HepG2 (cell line): ENCODE results near the gene ZNF618. TPM values are rescaled to one million over a fixed set of nuclear protein-coding genes. Genes with fewer than 3 reads are reported as not detected.

Experiments used
- ATAC-seq: fragments of 200-7000 bp; cut with Tn5 transposase; 3 replicates; pipeline ENCODE4 v1.9.1; 2020; ENCODE audit warnings: mild to moderate bottlenecking, moderate library complexity
- BruUV-seq: library from RNA; stranded (reverse); fragments of 400-500 nt; replicated peaks from 2 replicates; lab custom pipeline; 2021; lab: Mats Ljungman, UMichigan
- CTCF ChIA-PET: fragments of 300-600 bp; formaldehyde crosslinking; extraction: SDS; loops from one replicate; lab custom pipeline; 2021; ENCODE audit warnings: low total read pairs, inconsistent platforms, low intra/inter-chr PET ratio; lab: Yijun Ruan, JAX
- POLR2A ChIA-PET: fragments of 350-600 bp; sonication (Branson Sonifier 250); formaldehyde crosslinking; loops from one replicate; lab custom pipeline; 2020; ENCODE audit warnings: antibody characterized with exemption, inconsistent platforms; lab: Yijun Ruan, JAX
- DNase-seq: peaks from one replicate; pipeline ENCODE4 v3.0.0-alpha.2; 2015; ENCODE audit warnings: low spot score
- FAIRE-seq: peaks from 3 replicates; lab custom pipeline; 2011; peaks lifted over from hg19 to GRCh38; lab: Jason Lieb, UNC
- H2AFZ ChIP-seq: one replicate; pipeline ENCODE4 v1.6.1; 2011; ENCODE audit warnings: low read length, inconsistent platforms
- H3K27ac ChIP-seq: fragments of 300-600 bp; 3 replicates; pipeline ENCODE4 v1.8.0; 2011; ENCODE audit warnings: mixed run types, mild to moderate bottlenecking, mixed read lengths, low read length, inconsistent platforms; ENCODE audit not compliant: insufficient read depth; ENCODE audit errors: extremely low read length
- H3K27me3 ChIP-seq, 2 experiments: fragments of 200-600 bp in 1 of 2; 2 replicates in 1 of 2; 3 replicates in 1 of 2; pipeline versions ENCODE4 v1.6.0 to v1.8.0; 2011; ENCODE audit warnings: low read length in 2 of 2, mild to moderate bottlenecking in 2 of 2, moderate library complexity in 2 of 2, inconsistent platforms in 1 of 2; ENCODE audit not compliant: insufficient read depth in 2 of 2, control insufficient read depth in 1 of 2
- H3K36me3 ChIP-seq, 2 experiments: fragments of 200-600 bp in 1 of 2; replicated peaks in 1 of 2; 2 replicates in 1 of 2; 3 replicates in 1 of 2; pipeline versions ENCODE4 v1.5.1 to v1.8.0; 2011; ENCODE audit warnings: low read length in 2 of 2, inconsistent platforms in 1 of 2; ENCODE audit not compliant: insufficient read depth in 2 of 2, control insufficient read depth in 1 of 2
- H3K4me1 ChIP-seq: 2 replicates; pipeline ENCODE4 v1.5.1; 2012; ENCODE audit warnings: low read length, inconsistent platforms; ENCODE audit not compliant: insufficient read depth
- H3K4me2 ChIP-seq: 2 replicates; pipeline ENCODE4 v1.6.0; 2011; ENCODE audit warnings: low read depth, low read length, inconsistent platforms
- H3K4me3 ChIP-seq, 3 experiments: fragments of 200-600 bp in 1 of 3; sonication (generic), shearing (Covaris generic) in 1 of 3; replicated peaks in 1 of 3; 2 replicates each; pipeline ENCODE4 v1.5.1; 2011 to 2016; ENCODE audit warnings: low read length in 3 of 3, inconsistent platforms in 2 of 3, low read depth in 2 of 3, mild to moderate bottlenecking in 2 of 3, control low read depth in 1 of 3, mixed read lengths in 1 of 3; ENCODE audit not compliant: insufficient read depth in 1 of 3
- H3K79me2 ChIP-seq: one replicate; pipeline ENCODE4 v1.6.1; 2011; ENCODE audit warnings: low read length, inconsistent platforms; ENCODE audit not compliant: insufficient read depth
- H3K9ac ChIP-seq: 2 replicates; pipeline ENCODE4 v1.6.0; 2011; ENCODE audit warnings: mild to moderate bottlenecking, low read depth, low read length, inconsistent platforms; ENCODE audit not compliant: insufficient read depth
- H3K9me3 ChIP-seq: 2 replicates; pipeline ENCODE4 v1.5.1; 2012; ENCODE audit warnings: mild to moderate bottlenecking, low read length
- H4K20me1 ChIP-seq: 2 replicates; pipeline ENCODE4 v1.6.0; 2011; ENCODE audit warnings: inconsistent platforms, mild to moderate bottlenecking, low read length, moderate library complexity; ENCODE audit not compliant: insufficient read depth
- CBFB ChIP-seq: sonication (generic); formaldehyde crosslinking; IDR thresholded peaks from 2 replicates; pipeline ENCODE4 v1.4.0; 2020; ENCODE audit warnings: missing genetic modification reagents
- CHD2 ChIP-seq: IDR thresholded peaks from 2 replicates; pipeline ENCODE4 v1.6.1; 2011; ENCODE audit warnings: low read depth, low read length, improper control_type of control experiment
- FOXJ3 ChIP-seq: sonication (generic); formaldehyde crosslinking; IDR thresholded peaks from 2 replicates; pipeline ENCODE4 v1.4.0; 2020; ENCODE audit warnings: missing genetic modification reagents, mild to moderate bottlenecking, borderline replicate concordance
- HMGA1 ChIP-seq: sonication (generic); formaldehyde crosslinking; conservative IDR thresholded peaks from 2 replicates; pipeline ENCODE4 v1.4.0; 2020; ENCODE audit warnings: missing genetic modification reagents
- LBX2 ChIP-seq: sonication (generic); formaldehyde crosslinking; IDR thresholded peaks from 2 replicates; pipeline ENCODE4 v1.5.0; 2020; ENCODE audit warnings: missing genetic modification reagents, mild to moderate bottlenecking, borderline replicate concordance
- TRIM22 ChIP-seq: fragments of 450-650 bp; IDR thresholded peaks from 2 replicates; pipeline ENCODE4 v1.6.1; 2017
- ZNF17 ChIP-seq: sonication (generic); formaldehyde crosslinking; IDR thresholded peaks from 2 replicates; pipeline ENCODE4 v1.5.0; 2020; ENCODE audit warnings: mild to moderate bottlenecking, missing genetic modification reagents
- WGBS: methylation state at CpG from one replicate; pipeline ENCODE4 v1.1.6; 2017; ENCODE audit warnings: low lambda C conversion rate; 5-methylcytosine and 5-hydroxymethylcytosine counted together
- in situ Hi-C: cut with HindIII; loops from 2 replicates; pipeline ENCODE4 v1.10.0; 2017; ENCODE audit warnings: low pct_unique_long_range_greater_than_20kb; ENCODE audit not compliant: extremely low pct_ligation_motif_present
- intact Hi-C: fragments of 100-400 bp; cut with micrococcal nuclease; formaldehyde crosslinking; loops from one replicate; pipeline ENCODE4 v1.10.0; 2022; ENCODE audit not compliant: unreplicated experiment
- polyA plus RNA-seq, 8 experiments: library from polyadenylated mRNA; depleted of rRNA in 3 of 8; stranded (reverse) in 7 of 8; unstranded in 1 of 8; fragments of >200 nt; fragmentation: Illumina TruSeq in 4 of 8; extraction: Trizol in 4 of 8; gene quantifications; 2 replicates each; pipeline versions ENCODE4 v1.2.1 to v1.2.3, GENCODE V29; 2011 to 2016; ENCODE audit warnings: low read depth in 4 of 8, missing spikeins in 1 of 8, mixed read lengths in 1 of 8; ENCODE audit not compliant: insufficient read depth in 1 of 8
- total RNA-seq, 5 experiments: library from RNA; depleted of rRNA; stranded (reverse); fragments of >200 nt; fragmentation: Illumina TruSeq; extraction: Trizol; gene quantifications; 2 replicates each; pipeline ENCODE4 v1.2.3, GENCODE V29; 2016; ENCODE audit warnings: low read depth in 1 of 5
- TF ChIP-seq, protein P1 (sequence below): sonication (generic); formaldehyde crosslinking; IDR thresholded peaks from 2 replicates; pipeline ENCODE4 v1.4.0; 2020; ENCODE audit warnings: mild to moderate bottlenecking, missing genetic modification reagents

Gene ZNF618
- total and polyA plus RNA-seq, 2 of the 13 experiments (the other 11 are each of a cell fraction or from before 2014, with no cell fraction given) = 0.07 TPM

DNA sequence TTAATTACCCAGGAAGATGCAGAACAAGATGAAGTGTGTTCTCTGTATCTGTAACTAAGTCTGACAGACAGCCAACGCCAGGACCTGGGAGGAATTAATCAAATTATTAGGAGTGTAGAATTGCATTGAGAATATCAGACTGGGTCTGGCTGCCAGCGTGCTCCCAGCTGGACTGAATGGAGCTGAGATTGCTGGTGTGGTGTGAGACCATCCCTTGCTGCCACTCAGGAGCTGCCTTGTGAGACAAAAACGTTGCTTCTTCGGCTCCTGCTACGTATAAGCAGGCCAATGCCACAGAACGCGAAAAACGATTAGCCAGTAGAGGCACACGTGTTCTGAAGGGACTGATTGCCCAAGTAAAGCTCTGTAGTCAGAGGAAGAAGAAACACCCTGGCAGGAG, 135.2 kb downstream of the ZNF618 start:
- no TSS peak for BruUV-seq
- no peak for TF ChIP-seq HMGA1 (CRISPR knock-in tag)
- TF ChIP-seq FOXJ3 (CRISPR knock-in tag) = no peak
- TF ChIP-seq LBX2 = no peak
- no peak for TF ChIP-seq CHD2
- TF ChIP-seq, protein P1, sequence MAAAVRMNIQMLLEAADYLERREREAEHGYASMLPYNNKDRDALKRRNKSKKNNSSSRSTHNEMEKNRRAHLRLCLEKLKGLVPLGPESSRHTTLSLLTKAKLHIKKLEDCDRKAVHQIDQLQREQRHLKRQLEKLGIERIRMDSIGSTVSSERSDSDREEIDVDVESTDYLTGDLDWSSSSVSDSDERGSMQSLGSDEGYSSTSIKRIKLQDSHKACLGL = no peak
- no peak for TF ChIP-seq TRIM22
- TF ChIP-seq ZNF17 = no peak
- TF ChIP-seq CBFB (CRISPR knock-in tag) = no peak
- Histone ChIP-seq H3K27ac (no peak overlapping the region), H3K4me1 (peaks cover 6% of the 10 kb centered on the region), H3K36me3 (no peaks in the 10 kb centered on the region), H3K9me3 (no peaks in the 10 kb centered on the region), H3K9ac (no peak overlapping the region), H3K4me3 (no peak overlapping the region), H4K20me1 (no peaks in the 10 kb centered on the region), H3K4me2 (no peak overlapping the region), H3K79me2 (no peaks in the 10 kb centered on the region), H3K27me3 (peaks cover 0 to 11% of the 10 kb centered on the region in 2 experiments; a peak in 2 of 5 replicates), H2AFZ (no peak overlapping the region)
- ATAC-seq (no peak), DNase-seq (no peak), FAIRE-seq (no peak)
- CTCF ChIA-PET = no interaction called here
- in situ Hi-C loops (no loop called here), intact Hi-C loops (no loop called here)
- POLR2A ChIA-PET = no interaction called here
- WGBS = 29% methylated on average over 8 of the region's 9 CpGs
